MCF 10A (cell line): ENCODE measurements around the gene IGSF8. TPM values are rescaled to one million over a fixed set of nuclear protein-coding genes. Genes with fewer than 3 reads are reported as not detected.

Source experiments
- BruUV-seq: library from RNA; stranded (reverse); fragments of 400-500 nt; replicated peaks from 2 replicates; lab custom pipeline; 2021; lab: Mats Ljungman, UMichigan
- CTCF ChIA-PET: fragments of 300-600 bp; sonication (Branson Sonifier 250); formaldehyde crosslinking; extraction: SDS; loops from one replicate; lab custom pipeline; 2021; ENCODE audit warnings: antibody characterized with exemption, inconsistent platforms; lab: Yijun Ruan, JAX
- POLR2A ChIA-PET: fragments of 300-600, 350-650 bp; sonication (Branson Sonifier 250); formaldehyde crosslinking; extraction: SDS; loops from one replicate; lab custom pipeline; 2020; ENCODE audit warnings: antibody characterized with exemption, inconsistent platforms; lab: Yijun Ruan, JAX
- DNase-seq: peaks from one replicate; pipeline ENCODE4 v3.0.0-alpha.2; 2018; ENCODE audit not compliant: unreplicated experiment
- H3K27ac Mint-ChIP-seq: one replicate; pipeline ENCODE4 v1.8.0; 2022; ENCODE audit warnings: mild to moderate bottlenecking, low read depth, mixed read lengths; ENCODE audit not compliant: unreplicated experiment
- H3K27me3 Mint-ChIP-seq: one replicate; pipeline ENCODE4 v1.8.0; 2022; ENCODE audit warnings: mixed read lengths; ENCODE audit not compliant: insufficient read depth, unreplicated experiment
- H3K36me3 Mint-ChIP-seq: one replicate; pipeline ENCODE4 v1.8.0; 2022; ENCODE audit warnings: mild to moderate bottlenecking, moderate library complexity, mixed read lengths; ENCODE audit not compliant: insufficient read depth, unreplicated experiment
- H3K4me1 Mint-ChIP-seq: one replicate; pipeline ENCODE4 v1.8.0; 2022; ENCODE audit warnings: mixed read lengths; ENCODE audit not compliant: insufficient read depth, unreplicated experiment
- H3K4me3 Mint-ChIP-seq: one replicate; pipeline ENCODE4 v1.8.0; 2022; ENCODE audit warnings: mild to moderate bottlenecking, moderate library complexity, mixed read lengths; ENCODE audit not compliant: unreplicated experiment
- H3K9me3 Mint-ChIP-seq: one replicate; pipeline ENCODE4 v1.8.0; 2022; ENCODE audit warnings: mixed read lengths; ENCODE audit not compliant: unreplicated experiment
- CTCF ChIP-seq: fragments of 200-600 bp; IDR thresholded peaks from one replicate; pipeline ENCODE4 v1.8.0; 2022; ENCODE audit warnings: antibody characterized with exemption, mild to moderate bottlenecking; ENCODE audit not compliant: unreplicated experiment
- intact Hi-C: fragments of 100-400 bp; cut with micrococcal nuclease; formaldehyde crosslinking; loops from 2 replicates; pipeline ENCODE4 v1.14.1; 2022
- total RNA-seq: library from RNA; stranded (reverse); gene quantifications from 2 replicates; pipeline ENCODE4 v1.2.3, GENCODE V29; 2022

The IGSF8 gene
- total RNA-seq, 1 experiment from 2014 or later, result 13.8 TPM

- CTCF ChIA-PET, result interaction anchor here (0.6 to 13.2 kb wide), 66 partner anchors 9 to 1079 kb away, joined by 3 to 243 read pairs (median 5); partner anchors contain the start of genes CASQ1, DCAF8, KCNJ9 and PEA15
- Mint-ChIP-seq H3K9me3 (no peaks in the 10 kb centered on the region), H3K36me3 (no peaks in the 10 kb centered on the region), H3K27me3 (no peaks in the 10 kb centered on the region), H3K27ac (no peak overlapping the region), H3K4me1 (peaks cover 23% of the 10 kb centered on the region), H3K4me3 (no peak overlapping the region)
- intact Hi-C loops, result loop anchor here (1.0 kb wide), 7 partner anchors 61 to 314 kb away; no protein-coding TSS in a partner anchor
- BruUV-seq, result no TSS peak
- POLR2A ChIA-PET, result interaction anchor here (0.6 to 2.9 kb wide), 13 partner anchors 8 to 242 kb away, joined by 3 to 15 read pairs (median 6); partner anchors contain the start of genes DCAF8 and PEX19
- no peak for DNase-seq
- no peak for TF ChIP-seq CTCF
Observed at GRCh38 chr1:160101717-160102522, 3.5 kb upstream of the IGSF8 start.

GRCh38 chr1:160101037-160101716, 2.8 kb upstream of the IGSF8 start:
- Mint-ChIP-seq H3K4me1 (peaks cover 30% of the 10 kb centered on the region), H3K36me3 (no peaks in the 10 kb centered on the region), H3K4me3 (no peak overlapping the region), H3K27ac (no peak overlapping the region), H3K9me3 (no peaks in the 10 kb centered on the region), H3K27me3 (no peaks in the 10 kb centered on the region)
- TF ChIP-seq CTCF, result peak; percentile 99
- ChIA-PET POLR2A (interaction anchor here (0.6 to 2.9 kb wide), 14 partner anchors 9 to 242 kb away, joined by 3 to 15 read pairs (median 6); partner anchors contain the start of genes DCAF8 and PEX19), CTCF (interaction anchor here (0.6 to 13.2 kb wide), 68 partner anchors 10 to 1053 kb away, joined by 3 to 243 read pairs (median 5); partner anchors contain the start of genes CASQ1, DCAF8, KCNJ9 and PEA15)
- DNase-seq, result peak; percentile 79
- no TSS peak for BruUV-seq
- intact Hi-C loops, result loop anchor here (1.0 kb wide), 7 partner anchors 62 to 315 kb away; no protein-coding TSS in a partner anchor

GRCh38 chr1:160099716-160100375, 1.4 kb upstream of the IGSF8 start:
- Mint-ChIP-seq H3K4me1 (peaks cover 36% of the 10 kb centered on the region), H3K36me3 (peaks cover under 1% of the 10 kb centered on the region), H3K27ac (no peak overlapping the region), H3K4me3 (no peak overlapping the region), H3K9me3 (no peaks in the 10 kb centered on the region), H3K27me3 (no peaks in the 10 kb centered on the region)
- DNase-seq, result no peak
- no TSS peak for BruUV-seq
- POLR2A ChIA-PET, result interaction anchor here (0.6 to 5.0 kb wide), 5 partner anchors 12 to 184 kb away, joined by 3 to 29 read pairs (median 5); no protein-coding TSS in a partner anchor
- CTCF ChIA-PET, result interaction anchor here (0.5 to 37.7 kb wide), 25 partner anchors 11 to 280 kb away, joined by 3 to 1546 read pairs (median 33); partner anchors contain the start of genes CASQ1, DCAF8, KCNJ10 and KCNJ9
- intact Hi-C loops, result loop anchor here (5.0 kb wide), 1 partner anchor 507 kb away; no protein-coding TSS in a partner anchor
- TF ChIP-seq CTCF, result no peak
